Neural cell (in vitro differentiated cells): ENCODE measurements around the gene KNOP1. TPM values are rescaled to one million over a fixed set of nuclear protein-coding genes. Genes with fewer than 3 reads are reported as not detected.

ENCODE experiments used
- H2AFZ ChIP-seq: fragments of 200-600, 300-800 bp; sonication (generic), shearing (Covaris generic); 2 replicates; pipeline ENCODE4 v1.6.0; 2014; ENCODE audit warnings: low read depth, mild to moderate bottlenecking, antibody characterized with exemption, low read length, moderate library complexity
- H3F3A ChIP-seq: fragments of 200-600 bp; shearing (Covaris generic); 2 replicates; pipeline ENCODE4 v1.6.1; 2016; ENCODE audit warnings: mild to moderate bottlenecking, moderate library complexity, mixed read lengths, antibody characterized with exemption, low read length; ENCODE audit not compliant: insufficient read depth, poor library complexity, severe bottlenecking
- H3K27ac ChIP-seq: fragments of 200-600, 300-800 bp; sonication (generic), shearing (Covaris generic); 2 replicates; pipeline ENCODE4 v1.5.1; 2014; ENCODE audit warnings: mild to moderate bottlenecking, low read length, moderate library complexity
- H3K27me3 ChIP-seq: fragments of 300-800, 200-600 bp; sonication (generic), shearing (Covaris generic); 2 replicates; pipeline ENCODE4 v1.6.0; 2014; ENCODE audit warnings: mild to moderate bottlenecking, low read depth, low read length, moderate library complexity; ENCODE audit not compliant: insufficient read depth
- H3K36me3 ChIP-seq: fragments of 300-800, 200-600 bp; sonication (generic), shearing (Covaris generic); 2 replicates; pipeline ENCODE4 v1.5.1; 2014; ENCODE audit warnings: mild to moderate bottlenecking, antibody characterized with exemption, low read length, moderate library complexity; ENCODE audit not compliant: insufficient read depth
- H3K4me2 ChIP-seq: fragments of 300-800, 200-600 bp; sonication (generic), shearing (Covaris generic); 2 replicates; pipeline ENCODE4 v1.6.0; 2014; ENCODE audit warnings: mild to moderate bottlenecking, low read length
- H3K4me3 ChIP-seq: fragments of 300-800, 200-600 bp; sonication (generic), shearing (Covaris generic); 2 replicates; pipeline ENCODE4 v1.5.1; 2014; ENCODE audit warnings: mild to moderate bottlenecking, low read length, moderate library complexity
- H3K79me2 ChIP-seq: fragments of 200-600 bp; shearing (Covaris generic); replicated peaks from 2 replicates; pipeline ENCODE4 v1.6.0; 2014; ENCODE audit warnings: mild to moderate bottlenecking, low read length, moderate library complexity; ENCODE audit not compliant: insufficient read depth
- H3K9ac ChIP-seq: fragments of 300-800, 200-600 bp; sonication (generic), shearing (Covaris generic); 2 replicates; pipeline ENCODE4 v1.6.1; 2016; ENCODE audit warnings: mild to moderate bottlenecking, low read length, mixed read lengths
- H3K9me2 ChIP-seq: fragments of 200-600 bp; shearing (Covaris generic); 2 replicates; pipeline ENCODE4 v1.6.1; 2016; ENCODE audit warnings: mild to moderate bottlenecking, low read length, mixed read lengths; ENCODE audit not compliant: insufficient read depth
- H3K9me3 ChIP-seq: fragments of 200-600, 300-800 bp; sonication (generic), shearing (Covaris generic); 2 replicates; pipeline ENCODE4 v1.6.1; 2016; ENCODE audit warnings: mild to moderate bottlenecking, mixed run types, low read length, moderate library complexity, mixed read lengths
- H4K20me1 ChIP-seq: fragments of 200-600 bp; shearing (Covaris generic); 2 replicates; pipeline ENCODE4 v1.6.1; 2016; ENCODE audit warnings: mild to moderate bottlenecking, mixed run types; ENCODE audit not compliant: insufficient read depth
- EP300 ChIP-seq: fragments of 450-650 bp; conservative IDR thresholded peaks from 2 replicates; pipeline ENCODE4 v1.6.1; 2014; ENCODE audit warnings: antibody characterized with exemption, mild to moderate bottlenecking, moderate library complexity; ENCODE audit not compliant: poor library complexity, severe bottlenecking
- EZH2 ChIP-seq: fragments of 200-600, 300-800 bp; shearing (Covaris generic), sonication (generic); IDR thresholded peaks from 2 replicates; pipeline ENCODE4 v1.6.1; 2014; ENCODE audit warnings: antibody characterized with exemption, low read length, borderline replicate concordance, mild to moderate bottlenecking; ENCODE audit not compliant: insufficient read depth, poor library complexity, severe bottlenecking
- MXI1 ChIP-seq: fragments of 450-650 bp; conservative IDR thresholded peaks from 2 replicates; pipeline ENCODE4 v1.6.1; 2014; ENCODE audit warnings: antibody characterized with exemption, mild to moderate bottlenecking; ENCODE audit not compliant: poor library complexity, severe bottlenecking
- POLR2AphosphoS5 ChIP-seq: IDR thresholded peaks from 2 replicates; pipeline ENCODE4 v1.6.1; 2012
- RAD21 ChIP-seq: fragments of 450-650 bp; conservative IDR thresholded peaks from 2 replicates; pipeline ENCODE4 v1.6.1; 2014; ENCODE audit warnings: antibody characterized with exemption, mild to moderate bottlenecking, moderate library complexity
- SMC3 ChIP-seq: fragments of 450-650 bp; conservative IDR thresholded peaks from 2 replicates; pipeline ENCODE4 v1.6.1; 2014; ENCODE audit warnings: antibody characterized with exemption, mild to moderate bottlenecking, moderate library complexity; ENCODE audit not compliant: poor library complexity
- TAF1 ChIP-seq: IDR thresholded peaks from 2 replicates; pipeline ENCODE4 v1.6.1; 2012; ENCODE audit warnings: low read depth
- polyA plus RNA-seq: library from polyadenylated mRNA; depleted of rRNA; stranded (reverse); fragments of >200 nt; gene quantifications from 2 replicates; pipeline ENCODE4 v1.2.3, GENCODE V29; 2014
- TF ChIP-seq, protein P1 (sequence below): fragments of 450-650 bp; IDR thresholded peaks from 2 replicates; pipeline ENCODE4 v1.5.1; 2014; ENCODE audit warnings: antibody characterized with exemption, mild to moderate bottlenecking, moderate library complexity; ENCODE audit not compliant: poor library complexity, severe bottlenecking
- TF ChIP-seq, protein P2 (sequence below): IDR thresholded peaks from 2 replicates; pipeline ENCODE4 v1.6.1; 2012; ENCODE audit warnings: borderline replicate concordance

The KNOP1 gene
- polyA plus RNA-seq, 1 donor from 2014 or later = 40.1 TPM

DNA sequence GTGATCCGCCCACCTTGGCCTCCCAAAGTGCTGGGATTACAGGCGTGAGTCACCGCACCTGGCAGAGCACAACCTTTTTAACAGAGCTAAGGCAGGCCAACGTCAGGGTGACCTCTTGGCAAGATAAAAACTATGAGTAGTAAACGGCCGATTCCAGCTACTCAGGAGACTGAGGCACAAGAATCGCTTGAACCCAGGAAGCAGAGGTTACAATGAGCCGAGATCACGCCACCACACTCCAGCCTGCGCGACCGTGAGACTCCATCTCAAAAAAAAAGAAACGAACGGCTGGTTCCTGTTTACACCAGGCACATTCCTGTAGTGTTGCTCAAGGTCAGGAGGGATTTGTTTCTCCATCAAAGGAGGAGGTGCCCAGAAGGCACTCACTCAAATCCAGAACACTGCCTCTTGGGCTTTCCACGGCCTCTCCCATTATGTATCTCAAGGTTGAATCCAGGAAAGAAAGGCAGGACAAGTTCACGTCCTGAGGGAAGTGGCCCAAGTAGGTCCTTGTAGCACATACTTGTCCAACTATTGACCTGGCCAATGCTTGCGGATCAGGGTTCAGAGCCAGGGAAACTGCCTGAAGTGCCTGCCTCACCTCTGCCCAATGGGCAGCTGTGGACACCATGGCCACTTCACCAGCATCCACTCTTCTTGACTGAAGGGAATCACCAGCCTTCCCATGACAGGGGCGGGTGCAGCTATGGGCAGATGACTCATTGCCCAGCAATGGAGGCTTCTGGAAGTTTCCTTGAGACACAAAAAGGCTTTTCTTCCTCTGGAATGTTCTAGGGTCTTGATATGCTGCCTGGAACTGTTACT lies 13.5 kb downstream of the KNOP1 start:
- Histone ChIP-seq H2AFZ (no peak overlapping the region), H3K27me3 (no peaks in the 10 kb centered on the region), H3F3A (no peaks in the 10 kb centered on the region), H3K36me3 (peaks cover 7% of the 10 kb centered on the region), H3K79me2 (no peaks in the 10 kb centered on the region), H3K9me2 (no peaks in the 10 kb centered on the region), H3K9me3 (no peaks in the 10 kb centered on the region), H3K4me3 (no peak overlapping the region), H3K9ac (no peak overlapping the region), H3K4me2 (no peak overlapping the region), H4K20me1 (no peaks in the 10 kb centered on the region), H3K27ac (no peak overlapping the region)
- TF ChIP-seq EZH2 = no peak
- no peak for TF ChIP-seq SMC3
- TF ChIP-seq, protein P1, sequence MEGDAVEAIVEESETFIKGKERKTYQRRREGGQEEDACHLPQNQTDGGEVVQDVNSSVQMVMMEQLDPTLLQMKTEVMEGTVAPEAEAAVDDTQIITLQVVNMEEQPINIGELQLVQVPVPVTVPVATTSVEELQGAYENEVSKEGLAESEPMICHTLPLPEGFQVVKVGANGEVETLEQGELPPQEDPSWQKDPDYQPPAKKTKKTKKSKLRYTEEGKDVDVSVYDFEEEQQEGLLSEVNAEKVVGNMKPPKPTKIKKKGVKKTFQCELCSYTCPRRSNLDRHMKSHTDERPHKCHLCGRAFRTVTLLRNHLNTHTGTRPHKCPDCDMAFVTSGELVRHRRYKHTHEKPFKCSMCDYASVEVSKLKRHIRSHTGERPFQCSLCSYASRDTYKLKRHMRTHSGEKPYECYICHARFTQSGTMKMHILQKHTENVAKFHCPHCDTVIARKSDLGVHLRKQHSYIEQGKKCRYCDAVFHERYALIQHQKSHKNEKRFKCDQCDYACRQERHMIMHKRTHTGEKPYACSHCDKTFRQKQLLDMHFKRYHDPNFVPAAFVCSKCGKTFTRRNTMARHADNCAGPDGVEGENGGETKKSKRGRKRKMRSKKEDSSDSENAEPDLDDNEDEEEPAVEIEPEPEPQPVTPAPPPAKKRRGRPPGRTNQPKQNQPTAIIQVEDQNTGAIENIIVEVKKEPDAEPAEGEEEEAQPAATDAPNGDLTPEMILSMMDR = no peak
- TF ChIP-seq, protein P2, sequence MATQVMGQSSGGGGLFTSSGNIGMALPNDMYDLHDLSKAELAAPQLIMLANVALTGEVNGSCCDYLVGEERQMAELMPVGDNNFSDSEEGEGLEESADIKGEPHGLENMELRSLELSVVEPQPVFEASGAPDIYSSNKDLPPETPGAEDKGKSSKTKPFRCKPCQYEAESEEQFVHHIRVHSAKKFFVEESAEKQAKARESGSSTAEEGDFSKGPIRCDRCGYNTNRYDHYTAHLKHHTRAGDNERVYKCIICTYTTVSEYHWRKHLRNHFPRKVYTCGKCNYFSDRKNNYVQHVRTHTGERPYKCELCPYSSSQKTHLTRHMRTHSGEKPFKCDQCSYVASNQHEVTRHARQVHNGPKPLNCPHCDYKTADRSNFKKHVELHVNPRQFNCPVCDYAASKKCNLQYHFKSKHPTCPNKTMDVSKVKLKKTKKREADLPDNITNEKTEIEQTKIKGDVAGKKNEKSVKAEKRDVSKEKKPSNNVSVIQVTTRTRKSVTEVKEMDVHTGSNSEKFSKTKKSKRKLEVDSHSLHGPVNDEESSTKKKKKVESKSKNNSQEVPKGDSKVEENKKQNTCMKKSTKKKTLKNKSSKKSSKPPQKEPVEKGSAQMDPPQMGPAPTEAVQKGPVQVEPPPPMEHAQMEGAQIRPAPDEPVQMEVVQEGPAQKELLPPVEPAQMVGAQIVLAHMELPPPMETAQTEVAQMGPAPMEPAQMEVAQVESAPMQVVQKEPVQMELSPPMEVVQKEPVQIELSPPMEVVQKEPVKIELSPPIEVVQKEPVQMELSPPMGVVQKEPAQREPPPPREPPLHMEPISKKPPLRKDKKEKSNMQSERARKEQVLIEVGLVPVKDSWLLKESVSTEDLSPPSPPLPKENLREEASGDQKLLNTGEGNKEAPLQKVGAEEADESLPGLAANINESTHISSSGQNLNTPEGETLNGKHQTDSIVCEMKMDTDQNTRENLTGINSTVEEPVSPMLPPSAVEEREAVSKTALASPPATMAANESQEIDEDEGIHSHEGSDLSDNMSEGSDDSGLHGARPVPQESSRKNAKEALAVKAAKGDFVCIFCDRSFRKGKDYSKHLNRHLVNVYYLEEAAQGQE = no peak
- no peak for TF ChIP-seq POLR2AphosphoS5
- TF ChIP-seq RAD21 = no peak
- TF ChIP-seq TAF1 = no peak
- no peak for TF ChIP-seq MXI1
- no peak for TF ChIP-seq EP300

DNA sequence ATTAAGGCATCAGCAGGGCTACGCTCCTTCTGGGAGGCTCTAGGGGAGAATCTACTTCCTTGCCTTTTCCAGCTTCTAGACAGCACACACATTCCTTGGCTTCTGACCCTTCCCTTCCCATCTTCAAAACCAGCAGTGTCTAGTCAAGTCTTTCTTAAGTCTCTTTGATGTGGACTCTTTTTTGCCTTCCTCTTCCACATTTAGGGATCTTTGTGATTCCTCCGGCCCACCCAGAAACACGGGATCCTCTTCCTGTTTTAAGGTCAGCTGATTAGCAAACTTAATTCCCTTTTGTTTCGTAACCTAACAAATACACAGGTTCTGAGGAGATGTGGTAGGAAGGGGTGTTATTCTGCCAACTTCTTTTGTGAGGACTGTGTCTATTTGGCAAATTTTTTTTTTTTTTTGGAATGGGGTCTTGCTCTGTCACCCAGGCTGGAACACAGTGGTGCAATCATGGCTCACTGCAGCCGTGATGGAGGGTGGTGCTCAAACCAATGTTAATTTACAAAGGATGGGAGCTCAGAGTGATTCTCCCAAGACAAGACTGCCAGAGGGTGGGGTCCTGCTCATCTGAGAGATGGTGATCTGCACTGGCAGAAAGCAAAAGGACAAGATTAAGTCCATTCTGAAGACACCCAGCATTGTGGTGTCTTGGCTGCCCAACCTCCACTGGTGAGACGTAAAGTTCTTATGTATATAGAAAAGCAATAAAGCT lies 14.7 kb downstream of the KNOP1 start:
- no peaks in the 10 kb centered on the region for H3K9me2 ChIP-seq
- H3K9me3 ChIP-seq = no peaks in the 10 kb centered on the region
- H3K27me3 ChIP-seq = no peaks in the 10 kb centered on the region
- no peaks in the 10 kb centered on the region for H4K20me1 ChIP-seq
- peaks cover 7% of the 10 kb centered on the region for H3K36me3 ChIP-seq
- H3K4me2 ChIP-seq = no peak overlapping the region
- no peak overlapping the region for H2AFZ ChIP-seq
- H3K27ac ChIP-seq = no peak overlapping the region
- no peak overlapping the region for H3K9ac ChIP-seq
- H3K79me2 ChIP-seq = no peaks in the 10 kb centered on the region
- no peaks in the 10 kb centered on the region for H3F3A ChIP-seq
- TF ChIP-seq, protein P1 = no peak
- TF ChIP-seq TAF1 (no peak), EZH2 (no peak), EP300 (no peak), SMC3 (no peak), RAD21 (no peak), POLR2AphosphoS5 (no peak), MXI1 (no peak)
- TF ChIP-seq, protein P2 = no peak
- no peak overlapping the region for H3K4me3 ChIP-seq
